Rectal smooth muscle tissue (tissue), 1 donor: ENCODE data around the gene COG3.

ENCODE experiments used
- H3K27ac ChIP-seq: one replicate; pipeline ENCODE4 v1.7.0; 2013; ENCODE audit warnings: low read depth, low read length, inconsistent platforms
- H3K27me3 ChIP-seq: one replicate; pipeline ENCODE4 v1.7.0; 2013; ENCODE audit warnings: low read length; ENCODE audit not compliant: control insufficient read depth, insufficient read depth
- H3K36me3 ChIP-seq: one replicate; pipeline ENCODE4 v1.7.0; 2013; ENCODE audit warnings: low read length; ENCODE audit not compliant: control insufficient read depth, insufficient read depth
- H3K4me1 ChIP-seq: one replicate; pipeline ENCODE4 v1.7.0; 2013; ENCODE audit warnings: low read length; ENCODE audit not compliant: control insufficient read depth, insufficient read depth
- H3K4me3 ChIP-seq: one replicate; pipeline ENCODE4 v1.7.0; 2013; ENCODE audit warnings: low read length
- H3K9ac ChIP-seq: one replicate; pipeline ENCODE4 v1.7.0; 2013; ENCODE audit warnings: low read length

Gene COG3

GRCh38 chr13:45582408-45583076 is 117.8 kb downstream of the COG3 start:
- Histone ChIP-seq H3K4me1 (no peaks in the 10 kb centered on the region), H3K4me3 (no peak overlapping the region), H3K27ac (no peak overlapping the region), H3K27me3 (no peaks in the 10 kb centered on the region), H3K36me3 (no peaks in the 10 kb centered on the region), H3K9ac (no peak overlapping the region)

- no peaks in the 10 kb centered on the region for H3K36me3 ChIP-seq
- no peak overlapping the region for H3K4me3 ChIP-seq
- H3K27ac ChIP-seq = no peak overlapping the region
- no peaks in the 10 kb centered on the region for H3K4me1 ChIP-seq
- H3K9ac ChIP-seq = no peak overlapping the region
- no peaks in the 10 kb centered on the region for H3K27me3 ChIP-seq
Measured at GRCh38 chr13:45584816-45585215, 120.1 kb downstream of the COG3 start.
